Ishikawa (cell line): ENCODE results near the gene NCAPH2.

Experiments used
- CEBPB ChIP-seq: IDR thresholded peaks from 2 replicates; pipeline ENCODE4 v1.6.1; 2012
- CREB1 ChIP-seq: IDR thresholded peaks from 2 replicates; pipeline ENCODE4 v1.6.1; 2012; ENCODE audit warnings: low read depth
- EGR1 ChIP-seq: IDR thresholded peaks from 2 replicates; pipeline ENCODE4 v1.6.1; 2012
- EP300 ChIP-seq: IDR thresholded peaks from 2 replicates; pipeline ENCODE4 v1.6.1; 2012; ENCODE audit warnings: borderline replicate concordance
- FOXM1 ChIP-seq: IDR thresholded peaks from 2 replicates; pipeline ENCODE4 v1.6.1; 2012; ENCODE audit warnings: low read depth, borderline replicate concordance
- MAX ChIP-seq: IDR thresholded peaks from 2 replicates; pipeline ENCODE4 v1.6.1; 2012
- NFIC ChIP-seq: IDR thresholded peaks from 2 replicates; pipeline ENCODE4 v1.6.1; 2012
- RAD21 ChIP-seq: IDR thresholded peaks from 2 replicates; pipeline ENCODE4 v1.6.1; 2012; ENCODE audit warnings: low read depth
- REST ChIP-seq: IDR thresholded peaks from 2 replicates; pipeline ENCODE4 v1.6.1; 2012; ENCODE audit warnings: low read depth, mild to moderate bottlenecking
- TAF1 ChIP-seq: IDR thresholded peaks from 2 replicates; pipeline ENCODE4 v1.6.1; 2012; ENCODE audit warnings: low read depth, mild to moderate bottlenecking
- TCF12 ChIP-seq: IDR thresholded peaks from 2 replicates; pipeline ENCODE4 v1.6.1; 2012; ENCODE audit warnings: low read depth
- TEAD4 ChIP-seq: IDR thresholded peaks from 2 replicates; pipeline ENCODE4 v1.6.1; 2012
- USF1 ChIP-seq: IDR thresholded peaks from 2 replicates; pipeline ENCODE4 v1.6.1; 2012
- YY1 ChIP-seq: IDR thresholded peaks from 2 replicates; pipeline ENCODE4 v1.6.1; 2012; ENCODE audit warnings: low read depth
- ZBTB7A ChIP-seq: IDR thresholded peaks from 2 replicates; pipeline ENCODE4 v1.6.1; 2012; ENCODE audit warnings: low read depth

NCAPH2 gene

GRCh38 chr22:50546326-50547262 is 38.6 kb downstream of the NCAPH2 start:
- TF ChIP-seq TCF12 = no peak
- TF ChIP-seq NFIC = no peak
- TF ChIP-seq MAX = no peak
- TF ChIP-seq CEBPB = no peak
- TF ChIP-seq TEAD4 = no peak
- TF ChIP-seq TAF1 = no peak
- TF ChIP-seq REST = no peak
- TF ChIP-seq EGR1 = no peak
- no peak for TF ChIP-seq ZBTB7A
- TF ChIP-seq FOXM1 = no peak
- TF ChIP-seq EP300 = no peak
- no peak for TF ChIP-seq CREB1
- no peak for TF ChIP-seq YY1
- TF ChIP-seq USF1 = no peak
- no peak for TF ChIP-seq RAD21

GRCh38 chr22:50547263-50547985 is 39.4 kb downstream of the NCAPH2 start:
- TF ChIP-seq EP300 (no peak), MAX (no peak), RAD21 (no peak), ZBTB7A (no peak), TCF12 (no peak), EGR1 (no peak), CEBPB (no peak), TAF1 (no peak), NFIC (no peak)

GRCh38 chr22:50548040-50548920 is 40.3 kb downstream of the NCAPH2 start:
- TF ChIP-seq TAF1 = no peak
- TF ChIP-seq TEAD4 = no peak
- no peak for TF ChIP-seq TCF12
- no peak for TF ChIP-seq EP300
- TF ChIP-seq NFIC = no peak
- TF ChIP-seq FOXM1 = no peak
- TF ChIP-seq MAX = no peak
- TF ChIP-seq YY1 = no peak
- TF ChIP-seq EGR1 = no peak
- TF ChIP-seq CREB1 = no peak
- no peak for TF ChIP-seq USF1
- TF ChIP-seq REST = no peak
- no peak for TF ChIP-seq CEBPB
- TF ChIP-seq RAD21 = no peak
- TF ChIP-seq ZBTB7A = no peak
